Keratinocyte (primary cell): Measurements from ENCODE around the gene ANKS1A. TPM values are rescaled to one million over a fixed set of nuclear protein-coding genes. Genes with fewer than 3 reads are reported as not detected.

ENCODE experiments used
- DNase-seq: peaks from one replicate; pipeline ENCODE4 v3.0.0-alpha.2; 2011; ENCODE audit warnings: low read depth, missing footprints, low spot score
- FAIRE-seq: peaks from 2 replicates; lab custom pipeline; 2011; peaks lifted over from hg19 to GRCh38; lab: Jason Lieb, UNC
- H2AFZ ChIP-seq: 2 replicates; pipeline ENCODE4 v1.6.0; 2012; ENCODE audit warnings: low read length, control low read depth, inconsistent platforms; ENCODE audit not compliant: control insufficient read depth
- H3K27ac ChIP-seq: 2 replicates; pipeline ENCODE4 v1.5.1; 2011; ENCODE audit warnings: low read length; ENCODE audit not compliant: control insufficient read depth, insufficient read depth
- H3K27me3 ChIP-seq: 3 replicates; pipeline ENCODE4 v1.6.0; 2011; ENCODE audit warnings: low read length; ENCODE audit not compliant: control insufficient read depth, insufficient read depth; ENCODE audit errors: extremely low read depth
- H3K36me3 ChIP-seq, 2 experiments: 2 replicates in 1 of 2; 3 replicates in 1 of 2; pipeline ENCODE4 v1.5.1; 2011; ENCODE audit warnings: low read length in 2 of 2, mild to moderate bottlenecking in 1 of 2; ENCODE audit not compliant: control insufficient read depth in 2 of 2, insufficient read depth in 2 of 2; ENCODE audit errors: extremely low read depth in 1 of 2
- H3K4me1 ChIP-seq: 3 replicates; pipeline ENCODE4 v1.5.1; 2011; ENCODE audit warnings: low read length; ENCODE audit not compliant: control insufficient read depth, insufficient read depth; ENCODE audit errors: extremely low read depth
- H3K4me2 ChIP-seq: 3 replicates; pipeline ENCODE4 v1.6.0; 2011; ENCODE audit warnings: low read depth, low read length; ENCODE audit not compliant: control insufficient read depth, insufficient read depth; ENCODE audit errors: extremely low read depth
- H3K4me3 ChIP-seq, 3 experiments: fragments of 200-600 bp in 1 of 3; sonication (generic) in 1 of 3; 2 replicates in 2 of 3; 3 replicates in 1 of 3; pipeline ENCODE4 v1.5.1; 2011 to 2016; ENCODE audit warnings: low read length in 3 of 3, mild to moderate bottlenecking in 3 of 3, control low read depth in 2 of 3, inconsistent platforms in 1 of 3, low read depth in 1 of 3, mixed read lengths in 1 of 3, mixed run types in 1 of 3, moderate library complexity in 1 of 3; ENCODE audit not compliant: control insufficient read depth in 2 of 3, insufficient read depth in 2 of 3; ENCODE audit errors: extremely low read depth in 1 of 3
- H3K79me2 ChIP-seq: 2 replicates; pipeline ENCODE4 v1.6.0; 2012; ENCODE audit warnings: low read length; ENCODE audit not compliant: control insufficient read depth, insufficient read depth
- H3K9ac ChIP-seq: 3 replicates; pipeline ENCODE4 v1.6.0; 2011; ENCODE audit warnings: low read length; ENCODE audit not compliant: control insufficient read depth, insufficient read depth; ENCODE audit errors: extremely low read depth
- H3K9me1 ChIP-seq: 3 replicates; pipeline ENCODE4 v1.6.0; 2011; ENCODE audit warnings: low read length; ENCODE audit not compliant: control insufficient read depth, insufficient read depth; ENCODE audit errors: extremely low read depth
- H3K9me3 ChIP-seq: 2 replicates; pipeline ENCODE4 v1.5.1; 2012; ENCODE audit warnings: low read depth, low read length; ENCODE audit not compliant: control insufficient read depth
- H4K20me1 ChIP-seq: 3 replicates; pipeline ENCODE4 v1.6.0; 2011; ENCODE audit warnings: low read length; ENCODE audit not compliant: control insufficient read depth, insufficient read depth; ENCODE audit errors: extremely low read depth
- EZH2 ChIP-seq: IDR thresholded peaks from one replicate; pipeline ENCODE4 v1.6.1; 2012; ENCODE audit warnings: inconsistent platforms, mild to moderate bottlenecking, low read length, moderate library complexity
- dilution Hi-C: fragments of 300-500 bp; cut with MboI; formaldehyde crosslinking; loops from one replicate; pipeline ENCODE4 v1.7.0; 2020; ENCODE audit warnings: low sequenced_read_pairs; ENCODE audit not compliant: extremely low pct_ligation_motif_present
- polyA plus RNA-seq, 5 experiments: library from polyadenylated mRNA; depleted of rRNA in 3 of 5; stranded (reverse) in 3 of 5; stranded (forward) in 1 of 5; unstranded in 1 of 5; fragments of >200 nt; gene quantifications; 1 replicate in 1 of 5; 2 replicates in 3 of 5; 3 replicates in 1 of 5; pipeline versions ENCODE4 v1.2.1 to v1.2.3, GENCODE V29; 2011 to 2012; ENCODE audit warnings: missing spikeins in 2 of 5, low read depth in 1 of 5, low replicate concordance in 1 of 5
- TF ChIP-seq, protein P1 (sequence below), 3 experiments: IDR thresholded peaks in 1 of 3; conservative IDR thresholded peaks in 1 of 3; optimal IDR thresholded peaks in 1 of 3; 2 replicates in 2 of 3; 3 replicates in 1 of 3; pipeline versions ENCODE3 to v1.5.1; 2011; ENCODE audit warnings: low read length in 3 of 3, mild to moderate bottlenecking in 3 of 3, moderate library complexity in 2 of 3, control low read depth in 1 of 3, inconsistent platforms in 1 of 3; ENCODE audit not compliant: insufficient read depth in 2 of 3; ENCODE audit errors: extremely low read depth in 1 of 3

The ANKS1A gene
- polyA plus RNA-seq, 1 donor (not counting 4 experiments of a cell fraction or from before 2014, with no cell fraction given): 8.6 TPM

DNA sequence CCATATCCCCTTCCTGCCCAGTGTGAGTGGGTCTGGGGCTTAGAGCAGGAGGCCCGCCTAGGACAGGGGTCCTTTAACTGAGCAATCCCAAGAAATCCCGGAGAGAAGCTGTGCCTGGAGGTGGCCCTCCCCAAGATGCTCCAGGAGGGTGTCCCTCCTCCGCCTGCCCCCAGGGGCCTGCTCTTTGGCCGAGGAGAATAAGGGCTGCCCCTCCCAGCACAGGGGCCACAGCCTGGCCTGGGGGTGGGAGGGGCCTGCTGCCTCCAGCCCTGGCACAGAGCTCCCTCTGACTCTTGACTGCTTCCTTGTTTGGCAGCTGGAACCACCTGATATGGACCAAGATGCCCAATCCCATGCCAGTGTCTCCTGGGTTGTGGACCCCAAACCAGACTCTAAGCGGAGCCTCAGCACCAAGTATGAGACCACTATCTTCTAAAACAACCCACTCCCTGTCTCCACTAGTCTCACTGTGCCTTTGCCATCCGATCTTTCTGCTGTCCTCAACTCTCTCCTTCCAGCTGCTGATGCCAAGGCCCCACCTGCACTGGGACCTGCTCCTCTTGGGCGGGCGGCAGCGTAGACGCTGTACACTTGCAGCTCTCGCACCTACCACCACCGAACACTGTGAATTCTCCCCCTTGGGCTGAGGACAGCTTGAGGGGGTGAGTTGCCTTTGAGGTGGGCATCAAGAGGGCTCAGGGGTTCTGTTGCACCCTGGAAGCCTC, 197.7 kb downstream of the ANKS1A start:
- Histone ChIP-seq H3K4me1 (peaks cover 16% of the 10 kb centered on the region), H3K9me1 (no peaks in the 10 kb centered on the region), H3K9me3 (no peaks in the 10 kb centered on the region), H3K79me2 (no peaks in the 10 kb centered on the region), H3K4me3 (no peak overlapping the region), H3K4me2 (no peak overlapping the region), H3K9ac (no peak overlapping the region), H3K36me3 (peaks cover 16 to 21% of the 10 kb centered on the region in 2 experiments), H3K27ac (no peak overlapping the region), H2AFZ (no peak overlapping the region), H4K20me1 (peaks cover 3% of the 10 kb centered on the region), H3K27me3 (no peaks in the 10 kb centered on the region)
- DNase-seq (no peak), FAIRE-seq (no peak)
- TF ChIP-seq, protein P1, sequence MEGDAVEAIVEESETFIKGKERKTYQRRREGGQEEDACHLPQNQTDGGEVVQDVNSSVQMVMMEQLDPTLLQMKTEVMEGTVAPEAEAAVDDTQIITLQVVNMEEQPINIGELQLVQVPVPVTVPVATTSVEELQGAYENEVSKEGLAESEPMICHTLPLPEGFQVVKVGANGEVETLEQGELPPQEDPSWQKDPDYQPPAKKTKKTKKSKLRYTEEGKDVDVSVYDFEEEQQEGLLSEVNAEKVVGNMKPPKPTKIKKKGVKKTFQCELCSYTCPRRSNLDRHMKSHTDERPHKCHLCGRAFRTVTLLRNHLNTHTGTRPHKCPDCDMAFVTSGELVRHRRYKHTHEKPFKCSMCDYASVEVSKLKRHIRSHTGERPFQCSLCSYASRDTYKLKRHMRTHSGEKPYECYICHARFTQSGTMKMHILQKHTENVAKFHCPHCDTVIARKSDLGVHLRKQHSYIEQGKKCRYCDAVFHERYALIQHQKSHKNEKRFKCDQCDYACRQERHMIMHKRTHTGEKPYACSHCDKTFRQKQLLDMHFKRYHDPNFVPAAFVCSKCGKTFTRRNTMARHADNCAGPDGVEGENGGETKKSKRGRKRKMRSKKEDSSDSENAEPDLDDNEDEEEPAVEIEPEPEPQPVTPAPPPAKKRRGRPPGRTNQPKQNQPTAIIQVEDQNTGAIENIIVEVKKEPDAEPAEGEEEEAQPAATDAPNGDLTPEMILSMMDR (optimal IDR thresholded peaks at IDR 0.05 in 1 of 3, IDR thresholded peaks at IDR 0.05 in 1 of 3, conservative IDR thresholded peaks at IDR 0.05 in 1 of 3; ENCODE audit: extremely low read depth in 1 of 3, insufficient read depth in 2 of 3, low read length in 3 of 3): no peak
- TF ChIP-seq EZH2: no peak
- dilution Hi-C loops: no loop called here

DNA sequence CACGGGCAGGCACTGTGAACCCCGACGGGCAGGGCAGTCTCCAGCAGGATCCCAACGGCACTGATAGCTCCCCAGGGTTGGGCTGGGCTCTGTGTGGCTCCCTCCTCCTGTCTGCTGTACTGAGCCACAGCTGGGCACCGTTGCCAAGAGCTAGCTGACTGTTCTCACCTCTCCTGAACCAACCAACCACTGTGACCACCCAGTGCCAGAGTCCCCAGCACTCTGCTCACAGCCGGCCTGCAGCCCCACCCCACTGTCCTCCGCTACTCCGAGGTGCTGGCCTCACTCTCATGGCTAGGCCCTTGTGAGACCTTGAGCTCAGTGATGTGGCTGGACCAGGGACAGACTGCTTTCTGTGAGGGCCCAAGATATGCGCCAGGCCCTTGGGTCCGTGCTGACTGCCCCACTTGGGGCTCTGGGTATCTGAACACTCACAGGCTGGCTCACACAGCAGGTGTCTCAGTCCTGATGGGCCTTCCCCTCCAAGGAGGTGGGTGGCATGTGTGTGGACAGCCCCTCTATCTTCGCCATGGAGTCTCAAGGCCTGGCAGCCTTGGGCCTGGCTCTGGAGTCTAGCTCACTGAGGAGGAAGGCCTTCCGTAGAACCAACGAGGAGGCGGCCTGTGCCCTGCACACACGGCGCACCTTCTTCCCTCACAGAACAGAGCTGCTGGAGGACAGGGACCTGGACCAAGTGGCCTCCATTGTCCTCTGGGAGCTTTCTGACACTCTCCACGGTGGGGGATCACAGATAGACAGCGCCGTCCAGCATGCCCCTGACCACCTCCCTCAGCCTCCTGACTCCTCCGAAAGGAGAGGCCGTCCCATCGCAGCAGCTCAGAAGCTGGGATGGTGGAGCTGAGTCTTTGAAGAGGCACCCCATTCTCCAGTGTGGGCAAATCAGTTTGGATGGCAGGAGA, 198.6 kb downstream of the ANKS1A start:
- Histone ChIP-seq H3K4me2 (no peak overlapping the region), H4K20me1 (peaks cover 3% of the 10 kb centered on the region), H3K27me3 (no peaks in the 10 kb centered on the region), H3K9me3 (no peaks in the 10 kb centered on the region), H3K4me1 (peaks cover 12% of the 10 kb centered on the region), H3K27ac (no peak overlapping the region), H3K79me2 (no peaks in the 10 kb centered on the region), H3K36me3 (peaks cover 16 to 21% of the 10 kb centered on the region in 2 experiments), H2AFZ (no peak overlapping the region), H3K4me3 (no peak overlapping the region), H3K9ac (no peak overlapping the region), H3K9me1 (no peaks in the 10 kb centered on the region)
- DNase-seq (no peak), FAIRE-seq (no peak)
- TF ChIP-seq EZH2: no peak
- TF ChIP-seq, protein P1 (optimal IDR thresholded peaks at IDR 0.05 in 1 of 3, IDR thresholded peaks at IDR 0.05 in 1 of 3, conservative IDR thresholded peaks at IDR 0.05 in 1 of 3; ENCODE audit: extremely low read depth in 1 of 3, insufficient read depth in 2 of 3, low read length in 3 of 3): no peak
- dilution Hi-C loops: no loop called here
